Parathyroid adenoma (tissue), 2 donors: ENCODE results near the gene DNAJC1.
"Not testable (repeated sequence)": the region's sequence is repeated elsewhere in the genome, so short reads cannot be mapped to it uniquely, and the experiment has no call there.

Experiments
- H2AFZ ChIP-seq: fragments of 300-600 bp; sonication (generic); one replicate; pipeline ENCODE4 v1.7.0; 2017; ENCODE audit warnings: antibody characterized with exemption, mild to moderate bottlenecking
- H3K27ac ChIP-seq: fragments of 300-600 bp; sonication (generic); one replicate; pipeline ENCODE4 v1.7.0; 2017
- H3K27me3 ChIP-seq: fragments of 300-600 bp; sonication (generic); one replicate; pipeline ENCODE4 v1.7.0; 2017; ENCODE audit warnings: low read length; ENCODE audit not compliant: control insufficient read depth, insufficient read depth
- H3K36me3 ChIP-seq: fragments of 300-600 bp; sonication (generic); one replicate; pipeline ENCODE4 v1.7.0; 2017; ENCODE audit warnings: low read length; ENCODE audit not compliant: control insufficient read depth, insufficient read depth
- H3K4me1 ChIP-seq: fragments of 300-600 bp; sonication (generic); one replicate; pipeline ENCODE4 v1.7.0; 2017; ENCODE audit warnings: control low read depth
- H3K4me2 ChIP-seq: fragments of 300-600 bp; sonication (generic); one replicate; pipeline ENCODE4 v1.7.0; 2017; ENCODE audit warnings: low read length
- H3K4me3 ChIP-seq: fragments of 300-600 bp; sonication (generic); one replicate; pipeline ENCODE4 v1.7.0; 2017; ENCODE audit warnings: low read depth, low read length
- H3K79me2 ChIP-seq: fragments of 300-600 bp; sonication (generic); one replicate; pipeline ENCODE4 v1.7.0; 2017; ENCODE audit warnings: control low read depth
- H3K9ac ChIP-seq: fragments of 300-600 bp; sonication (generic); one replicate; pipeline ENCODE4 v1.7.0; 2017; ENCODE audit warnings: mild to moderate bottlenecking
- H3K9me3 ChIP-seq: fragments of 300-600 bp; sonication (generic); one replicate; pipeline ENCODE4 v1.7.0; 2017; ENCODE audit warnings: low read length; ENCODE audit not compliant: control insufficient read depth
- CTCF ChIP-seq: fragments of 300-600 bp; sonication (generic); IDR thresholded peaks from one replicate; pipeline ENCODE4 v1.7.0; 2017; ENCODE audit warnings: antibody characterized with exemption, mild to moderate bottlenecking
- donor health status: primary hyperparathyroidism.

The DNAJC1 gene

GRCh38 chr10:21889477-21890275 lies 113.9 kb downstream of the DNAJC1 start:
- Histone ChIP-seq H3K4me1 (no peaks in the 10 kb centered on the region), H3K27ac (no peak overlapping the region), H3K4me3 (no peak overlapping the region), H3K4me2 (no peak overlapping the region), H3K36me3 (peaks cover 2% of the 10 kb centered on the region), H3K27me3 (no peaks in the 10 kb centered on the region), H3K79me2 (peaks cover 11% of the 10 kb centered on the region), H3K9ac (no peak overlapping the region), H3K9me3 (peaks cover 4% of the 10 kb centered on the region), H2AFZ (no peak overlapping the region)
- no peak for TF ChIP-seq CTCF

- H3K79me2 ChIP-seq: peaks cover 8% of the 10 kb centered on the region
- H3K4me1 ChIP-seq: no peaks in the 10 kb centered on the region
- no peak overlapping the region for H3K4me2 ChIP-seq
- peaks cover 4% of the 10 kb centered on the region for H3K9me3 ChIP-seq
- H3K4me3 ChIP-seq: no peak overlapping the region
- H2AFZ ChIP-seq: no peak overlapping the region
- no peak overlapping the region for H3K27ac ChIP-seq
- H3K9ac ChIP-seq: no peak overlapping the region
- peaks cover 2% of the 10 kb centered on the region for H3K36me3 ChIP-seq
- TF ChIP-seq CTCF: no peak
- H3K27me3 ChIP-seq: no peaks in the 10 kb centered on the region
These were observed 114.6 kb downstream of the DNAJC1 start for GRCh38 chr10:21888959-21889358.

- no peaks in the 10 kb centered on the region for H3K4me1 ChIP-seq
- H3K4me3 ChIP-seq: no peak overlapping the region
- no peak for TF ChIP-seq CTCF
- no peak overlapping the region for H3K4me2 ChIP-seq
- H3K27ac ChIP-seq: no peak overlapping the region
- peaks cover 8% of the 10 kb centered on the region for H3K79me2 ChIP-seq
- peaks cover 4% of the 10 kb centered on the region for H3K9me3 ChIP-seq
- H2AFZ ChIP-seq: no peak overlapping the region
- H3K27me3 ChIP-seq: no peaks in the 10 kb centered on the region
- no peak overlapping the region for H3K9ac ChIP-seq
- no peaks in the 10 kb centered on the region for H3K36me3 ChIP-seq
These were observed 117.6 kb downstream of the DNAJC1 start for GRCh38 chr10:21885940-21886339.

GRCh38 chr10:21873198-21873597 lies 130.3 kb downstream of the DNAJC1 start:
- Histone ChIP-seq H3K27me3 (no peaks in the 10 kb centered on the region), H3K4me2 (no peak overlapping the region), H3K9ac (no peak overlapping the region), H3K4me1 (no peaks in the 10 kb centered on the region), H3K36me3 (no peaks in the 10 kb centered on the region), H3K27ac (no peak overlapping the region), H3K4me3 (no peak overlapping the region), H3K79me2 (no peaks in the 10 kb centered on the region), H3K9me3 (no peaks in the 10 kb centered on the region), H2AFZ (no peak overlapping the region)
- no peak for TF ChIP-seq CTCF

- H3K27ac ChIP-seq, H3K9me3 ChIP-seq, H3K4me2 ChIP-seq, H3K9ac ChIP-seq, H3K4me3 ChIP-seq, H3K36me3 ChIP-seq, H3K4me1 ChIP-seq, H3K79me2 ChIP-seq, H3K27me3 ChIP-seq, H2AFZ ChIP-seq: not testable (repeated sequence)
These were observed 130.8 kb downstream of the DNAJC1 start for GRCh38 chr10:21872771-21873170.
